Measurements from ENCODE around the gene SPEF2.

SPEF2 gene

GRCh38 chr5:35816881-35817521 lies 199.3 kb downstream of the SPEF2 start:
- no peak for TF ChIP-seq CTCF (IDR thresholded peaks at IDR 0.05)

- no peak for TF ChIP-seq CTCF (IDR thresholded peaks at IDR 0.05)
These were observed 201.4 kb downstream of the SPEF2 start for GRCh38 chr5:35819026-35819425.

- TF ChIP-seq CTCF (IDR thresholded peaks at IDR 0.05) = no peak
These were observed 202.0 kb downstream of the SPEF2 start for GRCh38 chr5:35819668-35820067.

- TF ChIP-seq CTCF (IDR thresholded peaks at IDR 0.05) = no peak
These were observed 203.1 kb downstream of the SPEF2 start for GRCh38 chr5:35820735-35821134.

GRCh38 chr5:35821513-35821912 lies 203.8 kb downstream of the SPEF2 start:
- no peak for TF ChIP-seq CTCF (IDR thresholded peaks at IDR 0.05)

GRCh38 chr5:35822511-35822910 lies 204.8 kb downstream of the SPEF2 start:
- no peak for TF ChIP-seq CTCF (IDR thresholded peaks at IDR 0.05)

GRCh38 chr5:35823347-35824098 lies 205.9 kb downstream of the SPEF2 start:
- TF ChIP-seq CTCF (IDR thresholded peaks at IDR 0.05) = no peak
